ENCODE results near the gene ADD2. TPM values are rescaled to one million over a fixed set of nuclear protein-coding genes. Genes with fewer than 3 reads are reported as not detected.

Gene ADD2
- total RNA-seq, 1 donor from 2014 or later, result 45.3 TPM

DNA sequence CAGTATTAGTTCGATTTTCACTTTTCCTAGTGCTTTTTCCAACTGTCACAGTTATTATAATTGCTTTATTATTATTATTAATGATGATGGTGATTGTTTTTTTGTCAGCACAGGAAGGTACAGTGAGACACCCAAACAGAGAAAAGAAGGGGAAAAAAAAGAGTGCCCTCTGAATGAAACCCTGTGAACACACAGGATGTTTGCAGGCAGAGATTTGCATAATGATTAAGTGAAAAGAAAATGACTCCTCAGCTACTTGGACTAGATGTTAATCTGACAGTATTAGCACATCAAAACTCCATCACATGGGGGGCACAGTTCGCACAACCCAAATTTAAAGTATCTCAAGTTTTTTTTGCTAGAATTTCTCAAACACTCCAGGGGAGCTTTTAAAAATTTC is 32.9 kb downstream of the ADD2 start:
- no peak for DNase-seq (ENCODE audit: low spot score)
- Histone ChIP-seq H3F3A (ENCODE audit: low read depth) (peaks cover 44% of the 10 kb centered on the region), H3K79me2 (ENCODE audit: low read depth) (peaks cover 94% of the 10 kb centered on the region), H3K4me3 (no peak overlapping the region), H3K9ac (no peak overlapping the region), H3K4me2 (peak overlapping the region; percentile 71), H2AFZ (replicated peaks) (no peak overlapping the region), H3K4me1 (peaks cover 52% of the 10 kb centered on the region), H3K36me3 (no peaks in the 10 kb centered on the region), H3K27me3 (no peaks in the 10 kb centered on the region), H4K20me1 (ENCODE audit: low read depth) (peaks cover 80% of the 10 kb centered on the region), H3K27ac (no peak overlapping the region), H3K9me3 (ENCODE audit: low read depth) (no peaks in the 10 kb centered on the region)
- Mint-ChIP-seq H3K4me1 (peaks cover 58% of the 10 kb centered on the region), H3K9me3 (no peaks in the 10 kb centered on the region), H3K4me3 (no peak overlapping the region), H3K36me3 (peaks cover under 1% of the 10 kb centered on the region), H3K27ac (peak overlapping the region; percentile 61), H3K27me3 (ENCODE audit: insufficient read depth, low read depth) (peaks cover 7% of the 10 kb centered on the region)
- TF ChIP-seq, protein P1, sequence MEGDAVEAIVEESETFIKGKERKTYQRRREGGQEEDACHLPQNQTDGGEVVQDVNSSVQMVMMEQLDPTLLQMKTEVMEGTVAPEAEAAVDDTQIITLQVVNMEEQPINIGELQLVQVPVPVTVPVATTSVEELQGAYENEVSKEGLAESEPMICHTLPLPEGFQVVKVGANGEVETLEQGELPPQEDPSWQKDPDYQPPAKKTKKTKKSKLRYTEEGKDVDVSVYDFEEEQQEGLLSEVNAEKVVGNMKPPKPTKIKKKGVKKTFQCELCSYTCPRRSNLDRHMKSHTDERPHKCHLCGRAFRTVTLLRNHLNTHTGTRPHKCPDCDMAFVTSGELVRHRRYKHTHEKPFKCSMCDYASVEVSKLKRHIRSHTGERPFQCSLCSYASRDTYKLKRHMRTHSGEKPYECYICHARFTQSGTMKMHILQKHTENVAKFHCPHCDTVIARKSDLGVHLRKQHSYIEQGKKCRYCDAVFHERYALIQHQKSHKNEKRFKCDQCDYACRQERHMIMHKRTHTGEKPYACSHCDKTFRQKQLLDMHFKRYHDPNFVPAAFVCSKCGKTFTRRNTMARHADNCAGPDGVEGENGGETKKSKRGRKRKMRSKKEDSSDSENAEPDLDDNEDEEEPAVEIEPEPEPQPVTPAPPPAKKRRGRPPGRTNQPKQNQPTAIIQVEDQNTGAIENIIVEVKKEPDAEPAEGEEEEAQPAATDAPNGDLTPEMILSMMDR (IDR thresholded peaks at IDR 0.05), result no peak
- TF ChIP-seq EZH2 (IDR thresholded peaks at IDR 0.05) (no peak), EZH2phosphoT487 (IDR thresholded peaks at IDR 0.05) (no peak)

DNA sequence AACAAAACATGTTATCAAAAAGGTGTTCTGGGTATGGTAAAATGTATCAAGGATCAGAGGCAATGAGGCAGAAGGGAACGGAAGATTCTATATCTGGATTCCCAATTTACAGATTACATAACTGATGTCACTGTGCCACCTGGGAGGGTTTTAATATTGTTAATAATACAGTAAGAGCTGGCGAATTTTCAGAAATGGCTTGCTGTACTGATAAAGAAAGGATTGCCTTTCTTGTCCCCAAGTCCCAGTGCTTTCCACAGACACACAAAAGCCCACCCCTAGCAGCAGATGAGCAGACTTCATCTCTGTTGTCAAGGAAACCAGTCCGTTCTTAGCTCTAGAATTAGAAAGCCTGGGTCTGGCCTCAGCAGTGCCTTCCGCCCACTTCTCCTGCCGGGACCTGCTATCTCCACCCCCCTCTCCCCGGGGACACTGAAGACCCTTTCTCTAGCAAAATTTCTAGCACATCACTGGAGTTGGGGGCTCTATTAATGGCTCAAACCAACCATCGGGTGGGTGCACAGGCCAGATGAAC is 34.3 kb downstream of the ADD2 start:
- no peak overlapping the region for H2AFZ ChIP-seq (replicated peaks)
- H3K4me1 ChIP-seq, result peaks cover 52% of the 10 kb centered on the region
- no peaks in the 10 kb centered on the region for H3K36me3 ChIP-seq
- peak; percentile 58 for DNase-seq (ENCODE audit: low spot score)
- peak overlapping the region; percentile 71 for H3K4me2 ChIP-seq
- Mint-ChIP-seq H3K36me3 (peaks cover 3% of the 10 kb centered on the region), H3K27ac (peak overlapping the region; percentile 81), H3K4me1 (peaks cover 64% of the 10 kb centered on the region), H3K27me3 (ENCODE audit: insufficient read depth, low read depth) (peaks cover 7% of the 10 kb centered on the region), H3K4me3 (peak overlapping the region; percentile 73), H3K9me3 (no peaks in the 10 kb centered on the region)
- H4K20me1 ChIP-seq (ENCODE audit: low read depth), result peaks cover 86% of the 10 kb centered on the region
- no peaks in the 10 kb centered on the region for H3K27me3 ChIP-seq
- TF ChIP-seq EZH2phosphoT487 (IDR thresholded peaks at IDR 0.05) (no peak), EZH2 (IDR thresholded peaks at IDR 0.05) (no peak)
- TF ChIP-seq, protein P1 (IDR thresholded peaks at IDR 0.05), result no peak
- H3K9me3 ChIP-seq (ENCODE audit: low read depth), result no peaks in the 10 kb centered on the region
- no peak overlapping the region for H3K9ac ChIP-seq
- peaks cover 94% of the 10 kb centered on the region for H3K79me2 ChIP-seq (ENCODE audit: low read depth)
- H3K27ac ChIP-seq, result no peak overlapping the region
- H3K4me3 ChIP-seq, result peak overlapping the region; percentile 11
- H3F3A ChIP-seq (ENCODE audit: low read depth), result peaks cover 36% of the 10 kb centered on the region

DNA sequence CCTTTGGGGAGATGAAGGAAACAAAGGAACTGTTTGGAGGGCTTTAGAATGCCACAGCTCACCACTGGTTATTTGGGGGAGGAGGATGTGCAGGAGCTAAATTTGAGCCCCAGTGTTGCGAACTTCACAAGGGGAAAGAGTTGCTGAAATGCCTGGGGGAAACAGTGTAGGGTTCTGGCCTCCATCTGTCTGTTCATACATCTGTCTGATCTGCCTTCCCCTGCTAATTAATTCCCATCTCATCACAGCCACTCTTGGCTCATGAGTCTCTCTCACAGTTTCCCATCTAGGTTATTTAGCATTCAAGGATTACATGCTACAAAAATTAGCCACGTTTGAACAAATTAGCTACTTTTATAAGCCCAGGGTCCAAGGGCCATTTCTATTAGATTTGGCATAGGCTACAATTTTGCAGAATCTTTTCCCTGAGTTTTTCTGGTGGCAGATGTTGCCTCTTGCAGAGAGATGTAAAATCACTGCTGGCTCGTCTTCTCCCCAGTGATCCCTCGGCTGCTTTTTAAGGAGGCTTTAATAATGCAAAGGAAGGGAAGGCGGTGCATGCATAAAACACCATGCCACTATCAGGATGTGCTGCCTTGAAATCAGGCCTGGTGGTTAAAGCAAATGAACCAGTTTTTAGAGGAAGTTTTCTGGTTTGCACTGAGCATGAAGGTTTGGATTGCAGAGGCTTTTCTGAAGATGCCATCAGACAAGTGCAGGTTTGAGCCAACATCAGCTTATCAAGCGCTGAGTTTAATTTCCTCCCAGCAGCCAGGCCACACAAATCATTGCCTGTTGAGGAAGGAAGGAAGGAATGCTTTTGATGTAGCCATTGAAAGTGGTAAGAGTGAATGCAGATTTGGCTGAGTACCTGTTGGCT is 35.0 kb downstream of the ADD2 start:
- Mint-ChIP-seq H3K36me3 (peaks cover 3% of the 10 kb centered on the region), H3K4me1 (peaks cover 62% of the 10 kb centered on the region), H3K4me3 (peak overlapping the region; percentile 73), H3K27ac (peak overlapping the region; percentile 11), H3K27me3 (ENCODE audit: insufficient read depth, low read depth) (peaks cover 7% of the 10 kb centered on the region), H3K9me3 (no peaks in the 10 kb centered on the region)
- H2AFZ ChIP-seq (replicated peaks), result no peak overlapping the region
- DNase-seq (ENCODE audit: low spot score), result no peak
- no peaks in the 10 kb centered on the region for H3K36me3 ChIP-seq
- peaks cover 94% of the 10 kb centered on the region for H3K79me2 ChIP-seq (ENCODE audit: low read depth)
- peak overlapping the region; percentile 71 for H3K4me2 ChIP-seq
- H3F3A ChIP-seq (ENCODE audit: low read depth), result peaks cover 32% of the 10 kb centered on the region
- H4K20me1 ChIP-seq (ENCODE audit: low read depth), result peaks cover 86% of the 10 kb centered on the region
- no peak for TF ChIP-seq EZH2 (IDR thresholded peaks at IDR 0.05)
- TF ChIP-seq EZH2phosphoT487 (IDR thresholded peaks at IDR 0.05), result no peak
- TF ChIP-seq, protein P1 (IDR thresholded peaks at IDR 0.05), result no peak
- peak overlapping the region; percentile 43 for H3K27ac ChIP-seq
- peak overlapping the region; percentile 11 for H3K4me3 ChIP-seq
- H3K27me3 ChIP-seq, result no peaks in the 10 kb centered on the region
- H3K4me1 ChIP-seq, result peaks cover 47% of the 10 kb centered on the region
- H3K9ac ChIP-seq, result no peak overlapping the region
- H3K9me3 ChIP-seq (ENCODE audit: low read depth), result no peaks in the 10 kb centered on the region

All from neural progenitor cell (in vitro differentiated cells).